Stimulated activated CD4-positive, alpha-beta T cell treated with anti-CD3 and anti-CD28 coated beads, Interleukin-2, amount 100 ng/mL, for 24 hours (primary cell): ENCODE data around the gene WDSUB1.
A peak's percentile ranks its signal among the peaks of the same experiment; 100 is the strongest.

ENCODE experiments used
- DNase-seq, 2 donors: peaks; one replicate each; pipeline ENCODE4 v3.0.0-alpha.2; 2020

WDSUB1 gene

DNA sequence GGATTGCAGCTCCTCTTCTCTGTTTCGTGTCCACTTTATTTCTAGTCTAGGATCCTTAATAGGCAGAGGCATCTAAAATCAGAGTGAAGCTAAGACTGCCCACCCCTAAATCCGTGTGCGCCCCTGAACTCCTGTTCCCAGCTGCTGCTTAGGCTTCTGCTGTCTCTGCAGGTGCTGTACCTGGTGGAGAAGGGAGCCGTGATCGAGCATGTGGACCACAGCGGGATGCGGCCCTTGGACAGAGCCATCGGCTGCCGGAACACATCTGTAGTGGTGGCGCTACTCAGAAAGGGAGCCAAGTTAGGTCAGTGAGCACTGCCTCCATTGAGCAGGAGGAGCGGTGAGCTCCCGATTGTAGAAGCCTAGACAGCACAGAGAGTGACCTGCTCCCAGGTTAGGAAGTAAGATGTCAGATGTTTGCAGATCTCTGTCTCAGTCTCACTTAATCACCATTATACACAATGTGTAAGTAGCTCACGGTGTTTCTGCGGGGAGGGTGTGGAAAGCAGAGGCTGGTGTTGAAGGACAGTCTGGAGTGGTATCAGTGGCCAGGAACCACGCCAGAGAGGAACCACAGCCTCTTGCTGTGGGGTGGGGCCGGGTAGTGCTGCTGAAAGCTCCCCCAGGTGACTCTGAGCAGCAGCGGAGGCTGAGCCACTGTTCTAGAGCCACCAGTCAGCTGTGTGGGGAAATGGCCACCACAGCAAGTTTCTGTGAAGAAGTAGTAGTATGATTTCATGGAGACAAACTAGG is 62.3 kb downstream of the WDSUB1 start:
- no peak for DNase-seq

- no peak for DNase-seq
Observed at GRCh38 chr2:159219394-159219998, 67.0 kb downstream of the WDSUB1 start.

GRCh38 chr2:159218389-159218788 is 68.1 kb downstream of the WDSUB1 start:
- no peak for DNase-seq

DNA sequence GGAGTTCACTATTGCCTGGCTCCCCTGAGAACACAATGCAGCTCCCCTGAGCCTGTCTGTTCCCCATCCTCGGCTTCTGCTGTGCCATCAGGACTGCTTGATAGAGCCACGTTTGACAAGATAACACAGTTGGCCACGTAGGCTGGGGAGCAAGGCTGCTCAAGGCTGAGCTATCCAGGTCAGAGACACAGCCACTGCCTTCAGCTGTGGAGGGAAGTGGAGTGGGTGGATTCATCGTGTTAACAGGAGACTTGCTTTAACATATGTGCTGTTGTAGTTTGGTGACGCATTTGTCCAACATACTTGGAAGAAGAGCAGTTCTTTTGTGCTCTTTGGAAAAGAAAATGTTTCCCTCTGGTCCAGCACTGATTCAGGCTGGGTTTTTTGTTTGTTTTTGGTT is 68.8 kb downstream of the WDSUB1 start:
- no peak for DNase-seq

GRCh38 chr2:159215116-159215515 is 71.4 kb downstream of the WDSUB1 start:
- DNase-seq, result no peak

- DNase-seq, result no peak
Observed at GRCh38 chr2:159214325-159214865, 72.1 kb downstream of the WDSUB1 start.

DNA sequence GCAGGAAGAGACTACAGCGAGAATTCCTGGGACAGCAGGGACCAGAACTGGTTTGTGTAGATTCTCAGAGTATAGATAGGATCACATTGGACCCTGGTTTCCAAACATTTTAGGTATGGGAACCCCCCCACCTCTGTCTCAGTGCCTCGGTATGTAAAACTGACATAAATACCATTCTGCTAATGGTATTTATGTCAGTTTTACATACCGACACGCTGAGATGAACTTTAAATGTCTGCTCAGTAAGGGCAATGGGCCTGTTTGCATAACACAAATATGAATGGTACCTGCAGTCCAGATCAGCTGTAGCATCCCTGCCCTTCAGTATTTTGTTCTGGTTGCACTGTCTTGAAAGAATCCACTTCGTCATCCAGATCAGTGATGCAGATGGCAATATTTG is 73.2 kb downstream of the WDSUB1 start:
- DNase-seq, result no peak

DNA sequence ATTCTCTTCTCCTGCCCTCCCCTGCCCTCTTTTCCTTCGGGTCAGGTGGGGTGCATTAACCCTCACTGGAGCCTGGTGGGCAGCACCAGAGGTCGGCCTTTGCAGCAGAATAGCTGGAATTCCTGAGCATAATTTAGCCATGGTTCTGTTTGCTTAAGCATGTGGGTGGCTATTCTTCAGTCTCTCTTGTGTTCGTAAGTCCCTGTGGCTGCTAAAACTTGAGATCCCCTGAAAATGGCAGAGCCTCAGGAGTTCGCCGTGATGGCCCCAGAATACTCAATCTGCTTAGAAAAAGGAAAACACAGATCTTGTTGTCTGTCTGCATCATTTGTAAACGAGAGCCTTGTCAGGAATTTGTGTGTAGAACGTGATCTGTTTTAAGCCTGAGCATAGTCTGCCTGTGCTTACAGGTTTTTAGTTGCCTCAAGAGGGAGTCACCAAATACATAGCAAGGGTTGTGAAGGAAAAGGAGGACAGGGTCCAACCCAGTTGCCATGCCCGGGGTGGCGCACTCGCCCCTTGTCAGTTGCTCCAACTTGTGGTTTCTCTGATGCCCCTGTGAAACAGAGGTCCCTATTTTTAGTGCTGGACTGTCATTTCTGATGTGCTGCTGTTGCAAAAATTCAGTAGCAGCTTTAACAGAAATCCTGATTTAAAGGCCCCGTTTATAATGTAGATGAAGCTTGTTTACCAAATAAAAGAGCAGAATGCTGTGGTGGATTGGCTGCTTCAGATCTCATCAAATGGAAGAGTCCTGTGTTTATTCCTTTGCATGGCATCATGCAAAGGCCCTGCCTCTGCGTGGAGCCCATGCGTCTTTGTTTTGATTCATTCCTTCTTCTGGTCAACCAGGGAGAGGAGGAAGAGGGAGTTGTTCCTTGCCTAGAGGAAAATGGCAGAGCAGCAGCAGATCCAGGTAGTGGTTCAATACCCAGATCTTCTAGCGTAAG is 74.8 kb downstream of the WDSUB1 start:
- no peak for DNase-seq

GRCh38 chr2:159209341-159210306 is 76.9 kb downstream of the WDSUB1 start:
- DNase-seq, result peak; percentile 9 to 22

- no peak for DNase-seq
Observed at GRCh38 chr2:159208438-159208837, 78.1 kb downstream of the WDSUB1 start.

- no peak for DNase-seq
Observed at GRCh38 chr2:159206736-159207380, 79.6 kb downstream of the WDSUB1 start.

DNA sequence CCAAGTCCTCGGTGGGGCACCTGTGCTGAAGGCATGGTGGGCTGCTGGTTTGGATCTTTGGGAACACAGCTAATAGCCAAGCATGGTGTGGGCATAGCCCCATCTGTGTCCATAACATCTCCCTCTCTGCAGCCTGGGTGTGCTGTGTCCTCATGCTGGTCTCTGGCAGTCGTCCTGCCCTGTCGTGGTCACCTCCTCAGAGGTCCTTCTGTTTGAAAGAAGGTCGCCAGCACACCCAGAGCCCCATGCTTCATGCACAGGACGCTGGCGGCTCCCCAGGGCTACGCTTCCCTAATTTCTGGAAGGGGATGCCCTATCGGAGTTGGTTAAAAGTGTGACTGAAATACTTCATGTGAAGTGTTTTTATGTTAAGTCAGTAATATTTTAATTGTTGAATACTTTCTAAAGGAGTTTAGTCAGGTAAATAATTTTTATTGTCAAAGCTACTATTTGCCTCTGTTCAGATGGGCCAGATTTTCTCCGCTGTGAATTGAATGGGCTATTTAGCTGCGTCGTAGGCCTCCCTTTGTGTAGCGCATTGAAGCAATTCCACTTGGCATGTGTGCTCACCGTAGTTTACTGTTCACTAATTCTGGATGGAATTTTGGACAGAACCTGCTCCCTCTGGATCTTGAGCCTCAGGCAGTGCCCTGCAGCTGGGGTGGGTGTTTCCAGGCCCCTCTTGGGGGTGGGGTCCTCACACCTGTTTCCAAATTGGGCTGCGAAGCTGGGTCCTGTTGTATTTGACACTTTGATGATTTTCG is 81.9 kb downstream of the WDSUB1 start:
- DNase-seq, result no peak

- DNase-seq, result no peak
Observed at GRCh38 chr2:159202568-159203071, 83.9 kb downstream of the WDSUB1 start.

- no peak for DNase-seq
Observed at GRCh38 chr2:159201360-159202063, 85.0 kb downstream of the WDSUB1 start.

DNA sequence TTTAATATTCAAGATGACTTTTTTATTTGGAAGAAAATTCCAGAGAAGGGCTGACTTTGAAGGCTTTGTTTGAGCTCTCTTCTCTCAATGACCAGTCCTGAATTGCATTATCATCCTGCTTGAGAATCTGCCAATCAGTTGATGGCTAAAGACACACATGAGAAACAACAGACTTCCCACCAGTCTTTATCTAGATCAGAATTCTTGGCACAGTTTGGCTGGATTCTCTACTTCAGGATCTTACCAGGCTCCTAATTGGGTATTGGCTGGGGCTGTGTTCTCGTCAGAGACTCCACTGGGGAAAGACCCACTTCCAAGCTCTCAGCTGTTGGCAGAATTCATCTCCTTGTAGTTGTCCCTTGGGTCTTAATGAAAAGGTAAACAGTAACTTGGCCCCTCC is 86.0 kb downstream of the WDSUB1 start:
- DNase-seq, result no peak

GRCh38 chr2:159199761-159200465 is 86.6 kb downstream of the WDSUB1 start:
- no peak for DNase-seq

- DNase-seq, result no peak
Observed at GRCh38 chr2:159199236-159199635, 87.3 kb downstream of the WDSUB1 start.

- no peak for DNase-seq
Observed at GRCh38 chr2:159196393-159196925, 90.0 kb downstream of the WDSUB1 start.

DNA sequence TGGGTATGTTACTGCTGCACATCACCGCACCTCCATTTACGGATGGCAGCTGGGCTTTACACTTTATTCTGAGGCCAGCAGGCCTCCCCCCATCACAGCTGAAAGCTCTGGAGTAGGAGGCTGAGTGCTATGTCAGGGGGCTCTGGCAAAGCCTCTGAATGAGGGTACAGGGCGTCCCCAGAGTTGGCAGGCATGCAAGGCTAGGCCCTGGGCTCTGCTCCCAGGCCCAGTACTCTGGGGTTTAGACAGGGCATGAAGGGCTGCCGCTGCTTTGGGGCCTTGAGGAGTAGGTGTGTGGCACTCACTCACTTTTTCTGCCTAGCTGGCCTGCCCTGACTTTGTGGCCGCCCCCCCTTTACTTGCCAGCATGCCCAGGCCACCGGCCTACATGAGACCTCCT is 90.8 kb downstream of the WDSUB1 start:
- DNase-seq, result no peak
